HG03066 (cell line): ENCODE measurements around the gene OAS3.
"Not testable (repeated sequence)": the region's sequence is repeated elsewhere in the genome, so short reads cannot be mapped to it uniquely, and the experiment has no call there.

Experiments used
- ATAC-seq: cut with Tn5 transposase; IDR thresholded peaks from one replicate; pipeline ENCODE4 v1.9.1; 2021; ENCODE audit warnings: low read depth; ENCODE audit not compliant: unreplicated experiment

OAS3 gene

DNA sequence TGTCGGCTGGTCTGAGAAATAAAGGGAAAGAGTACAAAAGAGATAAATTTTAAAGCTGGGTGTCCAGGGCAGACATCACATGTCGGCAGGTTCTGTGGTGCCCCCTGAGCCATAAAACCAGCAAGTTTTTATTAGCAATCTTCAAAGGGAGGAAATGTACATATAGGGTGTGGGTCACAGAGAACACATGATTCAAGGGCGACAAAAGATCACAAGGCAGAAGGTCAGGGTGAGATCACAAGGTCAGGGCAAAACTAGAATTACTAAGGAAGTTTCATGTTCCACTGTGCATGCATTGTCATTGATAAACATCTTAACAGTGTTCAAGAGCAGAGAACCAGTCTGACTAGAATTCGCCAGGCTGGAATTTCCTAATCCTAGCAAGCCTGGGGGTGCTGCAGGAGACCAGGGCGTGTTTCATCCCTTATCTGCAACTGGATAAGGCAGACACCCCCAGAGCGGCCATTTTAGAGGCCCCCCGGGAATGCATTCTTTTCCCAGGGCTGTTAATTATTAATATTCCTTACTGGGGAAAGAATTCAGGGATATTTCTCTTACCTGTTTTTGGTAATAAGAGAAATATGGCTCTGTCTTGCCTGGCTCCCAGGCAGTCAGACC lies 11.7 kb upstream of the OAS3 start:
- ATAC-seq = not testable (repeated sequence)

DNA sequence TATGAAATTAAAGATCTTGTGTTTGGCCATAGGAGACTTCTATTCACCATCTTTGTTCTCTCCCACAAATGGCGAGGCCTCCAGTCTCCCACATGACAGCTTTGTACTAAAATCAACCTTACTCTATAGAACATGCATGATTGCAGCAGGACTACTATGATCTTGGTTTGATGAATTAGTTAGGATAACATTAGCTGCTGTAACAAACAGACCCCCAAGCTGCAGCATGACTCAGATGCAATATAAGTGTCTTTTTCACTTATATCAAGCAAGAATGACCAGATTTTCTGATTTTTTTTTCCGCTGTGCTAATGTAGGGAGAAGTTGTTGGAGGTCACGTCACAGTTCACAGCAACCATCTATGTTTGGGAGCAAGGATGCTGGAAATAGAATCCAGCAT lies 10.8 kb upstream of the OAS3 start:
- no peak for ATAC-seq

DNA sequence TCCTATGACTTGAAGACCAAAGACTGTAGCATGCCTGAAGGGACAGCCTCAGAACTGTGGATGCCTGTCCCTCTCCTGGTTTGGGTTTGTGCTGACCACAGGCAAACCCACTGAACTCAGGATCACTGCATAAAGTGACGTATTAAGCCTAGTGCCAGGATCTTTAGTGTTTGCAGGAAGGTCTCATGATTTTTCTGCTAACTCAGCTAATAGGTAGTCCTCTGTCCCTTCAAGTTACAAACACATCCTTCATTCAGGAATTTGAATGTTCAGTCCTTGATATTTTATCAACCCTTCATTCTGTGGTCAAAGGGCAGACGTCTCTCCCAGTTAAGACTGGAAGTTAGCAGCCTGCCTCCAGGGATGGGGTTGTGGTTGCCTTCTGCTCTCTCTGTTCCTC lies 10.3 kb upstream of the OAS3 start:
- ATAC-seq = no peak

DNA sequence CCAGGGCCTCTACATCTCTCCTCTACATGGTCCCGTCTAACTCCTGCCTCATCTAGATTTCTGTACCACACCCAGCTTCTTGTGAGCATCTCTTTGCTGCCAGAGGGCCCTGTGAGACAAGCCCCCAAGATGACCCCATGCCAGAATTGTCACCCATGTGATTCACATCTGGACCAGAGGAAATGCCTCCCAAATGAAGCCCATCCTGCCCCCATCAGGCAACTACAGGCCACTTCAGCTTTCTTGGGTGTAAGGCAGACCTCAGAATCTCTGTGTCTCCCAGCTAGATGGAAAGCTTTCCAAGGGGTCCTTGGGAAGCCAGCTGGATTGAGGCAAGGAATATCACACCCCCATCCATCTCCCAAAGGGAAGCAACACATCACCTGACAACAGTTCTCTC lies 9.3 kb upstream of the OAS3 start:
- ATAC-seq = no peak

DNA sequence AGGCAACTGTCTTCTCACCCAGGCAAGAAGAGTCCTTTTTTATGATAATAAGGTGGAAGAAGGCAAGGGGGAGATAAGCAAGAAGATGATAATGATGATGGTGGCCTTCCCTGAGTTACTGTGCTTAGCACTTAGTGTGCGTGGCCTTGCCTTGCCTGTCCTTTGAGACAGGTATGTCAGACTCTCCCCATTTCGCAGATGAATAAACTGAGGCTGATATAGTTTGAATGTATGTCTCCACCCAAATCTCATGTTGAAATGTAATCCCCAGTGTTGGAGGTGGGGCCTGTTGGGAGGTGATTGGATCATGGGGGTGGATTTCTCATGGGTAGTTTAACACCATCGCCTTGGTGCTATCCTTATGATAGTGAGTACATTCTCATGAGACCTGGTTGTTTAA lies 8.6 kb upstream of the OAS3 start:
- ATAC-seq = no peak

DNA sequence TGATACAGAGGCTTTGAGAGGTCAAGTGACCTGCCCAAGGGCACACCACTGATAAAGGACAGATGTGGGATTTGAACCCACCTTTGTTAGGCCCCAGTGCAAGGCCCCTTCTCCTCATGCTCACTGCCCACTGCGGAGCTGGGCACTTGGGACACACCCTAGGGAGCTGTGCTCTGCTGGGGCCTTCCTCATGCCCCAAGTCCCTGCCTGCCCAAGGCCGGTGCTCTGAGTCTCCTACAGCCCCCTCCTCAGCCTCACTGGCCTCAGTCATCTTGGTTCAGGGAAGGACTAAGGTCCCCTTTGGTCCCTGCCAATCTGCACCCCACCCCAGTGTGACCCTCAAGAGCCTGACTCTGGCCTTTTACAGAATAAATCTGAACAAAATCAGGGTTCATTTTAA lies 7.9 kb upstream of the OAS3 start:
- no peak for ATAC-seq

DNA sequence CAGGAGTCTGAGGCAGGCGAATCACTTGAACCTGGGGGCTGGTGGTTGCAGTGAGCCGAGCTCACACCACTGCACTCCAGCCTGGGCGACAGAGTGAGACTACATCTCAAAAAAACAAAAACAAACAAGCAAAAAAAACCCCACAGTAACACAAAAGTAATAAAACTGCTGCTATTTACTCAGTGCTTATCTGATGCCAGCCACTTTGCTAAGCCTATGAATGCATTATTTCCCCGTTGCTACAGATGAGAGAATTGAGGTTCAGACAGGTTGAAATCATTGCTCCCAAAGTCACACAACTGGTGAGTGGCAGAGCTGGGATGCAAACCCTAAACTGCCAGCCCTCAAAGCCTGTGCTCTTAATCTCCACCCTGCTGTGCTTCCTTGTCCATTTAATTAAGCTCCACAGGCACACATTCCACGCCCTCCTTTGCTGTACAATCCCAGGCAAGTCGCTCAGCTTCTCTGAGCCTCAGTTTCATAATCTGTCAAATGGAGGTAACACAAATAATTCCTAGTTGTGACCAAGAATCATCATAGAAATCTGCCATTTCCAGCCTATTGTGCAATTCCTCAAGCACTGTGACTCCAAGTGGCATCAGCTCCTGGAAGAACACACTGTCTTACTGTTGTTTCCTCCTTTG lies 5.7 kb upstream of the OAS3 start:
- ATAC-seq = no peak

DNA sequence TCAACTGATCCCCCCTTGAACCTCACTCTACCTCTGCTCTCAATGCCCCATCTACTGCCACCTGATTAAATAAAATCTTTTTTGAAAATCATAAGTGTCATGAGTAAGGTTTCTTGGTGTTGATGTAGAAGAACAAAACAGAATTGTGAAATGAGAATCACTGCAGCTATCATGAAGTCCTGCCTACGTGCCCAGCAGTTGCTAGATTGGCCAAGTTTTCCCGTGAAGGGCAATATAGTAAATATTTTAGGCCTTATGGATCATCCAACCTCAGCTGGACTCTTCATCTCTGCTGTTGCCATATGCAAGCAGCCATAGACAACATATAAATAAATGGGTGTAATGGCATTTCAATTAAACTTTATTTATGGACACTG lies 5.2 kb upstream of the OAS3 start:
- no peak for ATAC-seq

DNA sequence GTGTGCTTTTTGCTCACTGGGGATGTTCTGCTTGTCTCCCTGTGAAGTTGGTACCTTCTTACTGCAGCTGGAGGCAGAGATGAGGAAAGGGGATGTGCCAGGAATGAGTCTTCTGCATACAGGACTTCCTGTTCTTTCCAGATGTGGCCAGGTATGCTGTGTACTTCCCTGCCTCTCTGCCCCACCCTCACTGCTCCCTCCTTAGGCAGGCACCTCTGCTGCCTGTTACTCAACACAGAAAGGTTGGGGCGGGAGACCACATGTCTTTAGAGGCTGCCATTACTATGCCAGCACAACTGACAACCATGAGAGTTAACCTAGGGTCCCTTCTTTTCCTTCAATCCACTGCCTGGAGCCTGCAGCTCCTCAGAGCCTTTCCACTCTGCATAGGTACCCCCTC lies 2.0 kb upstream of the OAS3 start:
- ATAC-seq = no peak

DNA sequence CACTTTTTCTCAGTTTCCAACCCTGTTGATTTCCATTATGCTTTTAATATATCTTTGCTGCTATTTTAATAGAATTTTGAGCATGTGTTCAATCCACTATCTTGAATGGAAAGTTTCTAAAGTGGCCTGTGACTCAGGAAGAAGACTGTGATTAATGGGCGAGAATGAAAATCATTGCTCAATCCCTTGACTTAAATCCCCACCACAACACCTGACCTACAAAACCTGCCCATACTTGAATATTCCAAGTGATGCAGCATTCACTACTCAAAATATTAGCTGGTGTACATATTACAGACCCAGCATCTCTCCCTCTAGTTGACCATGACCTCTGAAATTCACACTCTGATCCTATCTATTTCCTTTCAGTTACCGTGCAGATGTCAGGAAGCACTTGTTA lies 1.3 kb upstream of the OAS3 start:
- no peak for ATAC-seq

DNA sequence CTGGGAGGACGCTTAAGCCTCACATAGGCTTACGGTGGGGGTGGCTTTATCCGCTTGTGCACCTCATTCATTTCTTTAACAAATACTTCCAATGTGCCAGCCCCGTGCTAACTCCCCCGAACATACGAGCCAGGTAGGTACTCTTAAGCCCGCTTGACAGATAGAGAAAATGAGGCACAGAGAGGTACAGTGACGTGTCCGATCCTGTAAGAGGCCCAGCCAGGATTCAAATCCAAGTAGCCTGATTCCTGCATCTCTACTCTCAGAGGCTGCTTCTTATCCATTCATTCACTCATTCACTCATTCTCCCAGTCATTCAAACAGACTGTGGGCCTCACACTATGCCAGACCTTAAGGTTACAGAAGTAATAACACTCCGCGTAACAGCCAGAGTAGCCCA lies 477 bp downstream of the OAS3 start:
- ATAC-seq = no peak

DNA sequence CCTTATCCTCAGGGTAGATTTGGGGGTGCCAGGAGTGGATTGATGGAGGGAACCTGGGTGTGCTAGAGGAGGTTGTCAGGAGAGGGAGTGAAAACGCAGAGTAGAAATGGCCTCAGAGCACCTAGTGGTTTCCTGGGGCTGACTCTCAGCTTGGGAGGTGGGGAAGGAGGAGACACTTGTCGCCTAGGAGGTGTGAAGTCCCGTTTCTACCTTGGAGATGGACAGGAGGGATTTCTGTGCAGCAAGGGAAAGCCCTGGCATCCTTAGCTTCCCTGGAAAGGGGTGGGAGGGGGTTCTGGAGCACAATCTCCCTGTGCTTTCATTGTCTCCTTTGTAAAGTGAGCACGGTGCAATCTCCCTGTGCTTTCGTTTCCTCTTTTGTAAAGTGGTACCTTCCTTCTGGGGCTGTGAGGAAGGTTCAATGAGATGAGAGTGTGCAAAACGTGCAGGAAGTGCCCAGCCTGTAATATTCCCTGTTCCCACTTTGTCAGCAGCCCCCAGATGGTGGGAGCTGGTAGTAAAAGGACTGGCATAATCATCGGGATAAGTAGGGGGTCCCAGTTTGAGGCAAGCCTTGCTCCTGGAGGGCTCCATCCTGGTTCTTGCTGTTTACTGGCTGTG lies 1.6 kb downstream of the OAS3 start:
- peak; percentile 69 for ATAC-seq

DNA sequence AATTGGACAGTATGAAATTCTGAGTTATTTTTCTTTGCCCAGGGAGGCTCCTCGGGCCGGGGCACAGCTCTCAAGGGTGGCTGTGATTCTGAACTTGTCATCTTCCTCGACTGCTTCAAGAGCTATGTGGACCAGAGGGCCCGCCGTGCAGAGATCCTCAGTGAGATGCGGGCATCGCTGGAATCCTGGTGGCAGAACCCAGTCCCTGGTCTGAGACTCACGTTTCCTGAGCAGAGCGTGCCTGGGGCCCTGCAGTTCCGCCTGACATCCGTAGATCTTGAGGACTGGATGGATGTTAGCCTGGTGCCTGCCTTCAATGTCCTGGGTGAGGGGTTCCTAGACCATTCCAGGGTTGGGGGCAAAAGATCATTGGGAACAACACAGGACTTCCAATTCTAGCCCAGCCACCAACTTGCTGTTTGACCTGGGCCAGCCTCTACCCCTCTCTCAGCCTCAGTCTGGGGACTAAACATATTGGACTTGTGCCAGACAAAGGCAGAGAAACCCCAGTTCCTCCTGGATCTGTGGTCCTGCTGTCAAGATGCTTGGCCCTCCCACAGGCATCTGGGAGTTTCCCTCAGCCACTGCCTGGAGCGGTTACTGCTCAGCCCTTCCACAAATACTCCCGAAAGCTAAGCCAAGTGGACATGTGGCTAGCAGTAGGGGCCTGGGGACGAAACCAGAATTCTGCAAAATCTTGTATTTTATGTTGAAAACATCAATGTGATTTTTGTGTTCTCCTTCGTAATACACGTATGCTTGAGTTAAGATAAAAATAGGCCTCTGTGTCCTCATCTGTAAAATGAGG lies 3.5 kb downstream of the OAS3 start:
- ATAC-seq = no peak

DNA sequence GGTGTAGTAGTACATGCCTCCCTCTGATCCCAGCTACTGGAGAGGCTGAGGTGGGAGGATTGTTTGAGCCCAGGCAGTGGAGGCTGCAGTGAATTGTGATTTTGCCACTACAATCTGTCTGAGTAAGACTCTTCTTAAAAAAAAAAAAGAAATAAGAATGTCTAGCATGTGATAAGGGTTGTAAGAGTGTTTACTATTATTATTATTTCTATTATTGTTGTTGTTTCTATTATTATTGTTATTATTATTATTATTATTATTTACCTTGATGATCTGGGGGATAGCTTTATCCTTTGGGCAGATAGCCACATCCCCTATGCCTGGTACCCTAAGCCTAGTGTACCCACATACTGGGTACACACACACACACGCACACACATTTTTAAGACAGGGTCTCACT lies 4.3 kb downstream of the OAS3 start:
- no peak for ATAC-seq

DNA sequence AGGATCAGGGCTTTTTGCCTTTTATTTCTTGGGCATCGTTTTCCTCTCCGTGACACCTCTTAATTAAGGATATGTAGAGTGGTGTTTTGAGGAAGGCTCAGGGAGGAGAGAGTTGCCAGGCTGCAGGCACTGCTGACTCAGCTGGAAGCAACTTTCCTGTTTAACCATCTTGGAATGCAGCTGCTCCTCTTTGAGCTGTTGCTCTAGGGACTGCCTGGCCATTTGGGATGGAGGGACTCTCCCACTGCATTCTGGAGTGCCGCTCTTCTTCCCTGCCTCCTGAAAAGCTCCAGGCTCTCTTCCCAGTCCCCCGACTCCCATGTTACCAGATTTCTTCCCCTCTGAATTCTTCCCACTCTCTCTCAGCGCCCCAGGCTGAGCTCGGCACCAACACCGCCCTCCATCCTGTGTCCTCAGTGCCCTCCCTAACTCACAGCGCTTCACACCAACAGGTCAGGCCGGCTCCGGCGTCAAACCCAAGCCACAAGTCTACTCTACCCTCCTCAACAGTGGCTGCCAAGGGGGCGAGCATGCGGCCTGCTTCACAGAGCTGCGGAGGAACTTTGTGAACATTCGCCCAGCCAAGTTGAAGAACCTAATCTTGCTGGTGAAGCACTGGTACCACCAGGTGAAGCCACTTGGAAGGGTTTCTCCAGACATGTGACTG lies 5.9 kb downstream of the OAS3 start:
- ATAC-seq = no peak

DNA sequence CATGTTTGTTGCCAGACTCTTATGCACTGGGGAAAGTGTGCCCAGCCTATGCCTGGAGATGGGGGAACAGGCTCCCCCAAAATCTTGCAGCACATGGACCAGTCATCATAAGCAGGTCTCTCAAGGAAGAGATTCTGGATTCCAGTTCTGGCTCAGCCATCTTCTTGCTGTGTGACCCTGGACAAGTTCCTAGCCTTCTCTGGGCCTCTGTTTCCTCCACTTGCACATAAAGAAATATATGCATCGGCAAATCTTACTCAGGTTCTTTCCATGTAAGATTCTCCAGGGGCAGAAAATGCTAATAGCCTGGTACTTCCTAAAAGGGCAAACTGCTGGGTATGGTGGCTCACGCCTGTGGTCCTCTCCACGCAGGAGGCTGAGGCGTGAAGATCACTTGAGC lies 7.2 kb downstream of the OAS3 start:
- ATAC-seq = no peak

DNA sequence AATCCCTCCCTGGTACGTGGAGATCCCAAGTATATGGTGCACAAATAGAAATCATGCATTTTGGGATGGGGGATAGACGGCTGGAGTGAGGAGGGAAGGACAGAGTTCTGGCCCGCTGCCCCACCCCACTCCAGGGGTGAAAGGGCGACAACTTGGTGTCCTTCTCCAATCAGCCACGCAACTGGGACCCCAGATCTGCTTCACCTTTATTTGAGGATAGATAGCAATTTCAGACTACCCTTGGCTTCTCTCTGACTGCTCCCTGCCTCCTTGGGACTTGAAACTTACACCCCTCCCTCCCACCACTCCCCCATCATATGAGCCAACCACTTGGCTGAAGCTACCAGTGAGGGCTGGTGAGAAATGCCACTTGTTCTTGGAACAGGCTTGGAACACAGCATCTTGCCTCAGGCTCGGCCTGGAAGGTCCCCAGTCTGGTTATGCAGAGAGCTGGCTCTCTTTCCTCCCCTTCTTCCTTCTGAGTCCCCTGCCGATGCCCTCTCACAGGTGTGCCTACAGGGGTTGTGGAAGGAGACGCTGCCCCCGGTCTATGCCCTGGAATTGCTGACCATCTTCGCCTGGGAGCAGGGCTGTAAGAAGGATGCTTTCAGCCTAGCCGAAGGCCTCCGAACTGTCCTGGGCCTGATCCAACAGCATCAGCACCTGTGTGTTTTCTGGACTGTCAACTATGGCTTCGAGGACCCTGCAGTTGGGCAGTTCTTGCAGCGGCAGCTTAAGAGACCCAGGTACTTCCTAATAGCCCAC lies 8.1 kb downstream of the OAS3 start:
- ATAC-seq = no peak

DNA sequence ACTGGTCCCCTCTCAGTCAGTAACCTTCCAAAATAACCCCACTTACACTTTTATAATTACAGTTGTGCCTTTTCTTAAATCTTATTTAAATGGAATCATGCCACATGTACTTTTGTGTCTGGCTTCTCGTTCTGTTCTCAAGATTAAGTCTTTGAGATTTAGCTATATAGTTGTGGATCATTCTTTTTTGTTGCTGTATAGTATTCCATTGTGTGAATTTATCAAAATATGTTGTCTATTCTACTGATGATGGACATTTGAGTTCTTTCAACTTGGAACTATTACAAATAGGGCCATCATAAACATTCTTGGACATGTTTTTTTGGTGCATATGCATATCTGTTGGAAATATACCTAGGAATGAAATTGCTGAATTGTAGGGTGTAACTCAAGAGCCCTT lies 9.0 kb downstream of the OAS3 start:
- ATAC-seq = no peak

DNA sequence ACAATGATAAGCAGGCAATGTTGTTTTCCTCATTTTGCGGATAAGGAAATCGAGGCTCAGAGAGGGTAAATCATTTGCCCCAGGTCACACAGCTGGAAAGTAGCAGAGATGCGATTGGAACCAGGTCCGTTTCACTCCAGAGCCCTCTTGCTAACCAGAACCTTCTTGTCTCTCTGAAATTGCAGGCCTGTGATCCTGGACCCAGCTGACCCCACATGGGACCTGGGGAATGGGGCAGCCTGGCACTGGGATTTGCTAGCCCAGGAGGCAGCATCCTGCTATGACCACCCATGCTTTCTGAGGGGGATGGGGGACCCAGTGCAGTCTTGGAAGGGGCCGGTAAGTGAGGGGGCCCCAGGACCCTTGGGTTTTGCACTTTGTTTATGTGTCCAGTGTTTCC lies 9.5 kb downstream of the OAS3 start:
- ATAC-seq = no peak

DNA sequence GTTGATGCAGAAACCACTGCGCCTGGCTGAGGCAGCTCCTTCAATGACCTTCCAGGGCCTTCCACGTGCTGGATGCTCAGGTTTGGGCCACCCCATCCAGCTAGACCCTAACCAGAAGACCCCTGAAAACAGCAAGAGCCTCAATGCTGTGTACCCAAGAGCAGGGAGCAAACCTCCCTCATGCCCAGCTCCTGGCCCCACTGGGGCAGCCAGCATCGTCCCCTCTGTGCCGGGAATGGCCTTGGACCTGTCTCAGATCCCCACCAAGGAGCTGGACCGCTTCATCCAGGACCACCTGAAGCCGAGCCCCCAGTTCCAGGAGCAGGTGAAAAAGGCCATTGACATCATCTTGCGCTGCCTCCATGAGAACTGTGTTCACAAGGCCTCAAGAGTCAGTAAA lies 10.5 kb downstream of the OAS3 start:
- no peak for ATAC-seq
